ENCODE data around the gene GOLGA6L10.

GRCh38 chr15:82300883-82301282 is 48.4 kb downstream of the GOLGA6L10 start:
- no peak for TF ChIP-seq GATA2 (IDR thresholded peaks at IDR 0.05; ENCODE audit: low read depth, low read length)
- no peak for TF ChIP-seq GATA3 (IDR thresholded peaks at IDR 0.05; ENCODE audit: low read depth, low read length)

Measured in SH-SY5Y (cell line).